GM18508 (cell line): ENCODE results near the gene KRT86.
"Not testable (repeated sequence)": the region's sequence is repeated elsewhere in the genome, so short reads cannot be mapped to it uniquely, and the experiment has no call there.

Source experiments
- ATAC-seq: cut with Tn5 transposase; IDR thresholded peaks from one replicate; pipeline ENCODE4 v1.9.1; 2021; ENCODE audit warnings: moderate number of reproducible peaks; ENCODE audit not compliant: insufficient read depth, unreplicated experiment

The KRT86 gene

DNA sequence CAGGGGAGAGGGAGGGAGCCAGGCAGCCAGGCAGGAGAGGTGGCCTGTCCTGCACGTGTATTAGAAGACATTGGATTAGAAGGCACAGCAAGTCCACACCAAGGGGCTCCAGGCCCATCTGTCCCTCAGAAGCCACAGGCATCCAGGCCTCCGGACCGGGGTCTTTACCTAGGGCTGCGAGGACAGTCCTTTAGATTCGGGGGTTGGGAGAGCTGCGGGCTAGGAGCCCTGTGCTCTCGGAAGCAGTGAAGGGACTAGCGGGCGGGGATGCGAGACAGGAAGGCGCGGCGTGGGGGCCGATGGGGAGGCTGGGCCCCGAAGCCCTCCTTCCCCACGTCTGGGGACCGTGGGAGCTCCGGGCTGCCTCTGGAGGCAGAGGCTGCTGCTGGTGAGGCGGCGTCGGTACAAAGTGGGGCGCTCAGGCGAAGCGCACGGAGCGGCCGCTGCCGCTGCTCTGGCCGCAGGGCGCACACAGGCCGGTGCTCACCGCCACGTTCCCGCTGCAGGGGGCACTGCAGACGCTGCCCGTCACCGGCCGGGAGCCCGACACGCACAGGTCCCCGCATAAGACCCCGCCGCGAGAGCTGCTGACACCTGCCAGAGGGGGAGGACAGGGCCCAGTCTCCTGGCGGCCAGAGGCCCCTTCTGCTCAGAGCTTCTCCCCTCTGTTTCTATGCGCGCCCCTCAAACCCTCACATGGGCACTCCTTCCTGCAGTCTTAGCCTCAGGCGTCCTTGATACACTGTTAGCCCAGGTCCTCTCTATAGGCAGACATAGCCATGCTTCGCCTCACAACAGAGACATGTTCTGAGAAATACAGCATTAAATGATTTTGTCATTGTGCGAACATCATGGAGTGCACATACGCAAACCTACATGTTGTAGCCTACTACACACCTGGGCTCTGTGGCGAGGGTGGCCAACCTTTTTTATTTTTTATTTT is 24.1 kb upstream of the KRT86 start:
- ATAC-seq: no peak

- ATAC-seq: no peak
These were observed 22.9 kb upstream of the KRT86 start for GRCh38 chr12:52251367-52252051.

GRCh38 chr12:52252175-52252615 is 22.2 kb upstream of the KRT86 start:
- ATAC-seq: not testable (repeated sequence)

GRCh38 chr12:52252728-52253343 is 21.6 kb upstream of the KRT86 start:
- no peak for ATAC-seq

- no peak for ATAC-seq
These were observed 20.9 kb upstream of the KRT86 start for GRCh38 chr12:52253391-52254179.

DNA sequence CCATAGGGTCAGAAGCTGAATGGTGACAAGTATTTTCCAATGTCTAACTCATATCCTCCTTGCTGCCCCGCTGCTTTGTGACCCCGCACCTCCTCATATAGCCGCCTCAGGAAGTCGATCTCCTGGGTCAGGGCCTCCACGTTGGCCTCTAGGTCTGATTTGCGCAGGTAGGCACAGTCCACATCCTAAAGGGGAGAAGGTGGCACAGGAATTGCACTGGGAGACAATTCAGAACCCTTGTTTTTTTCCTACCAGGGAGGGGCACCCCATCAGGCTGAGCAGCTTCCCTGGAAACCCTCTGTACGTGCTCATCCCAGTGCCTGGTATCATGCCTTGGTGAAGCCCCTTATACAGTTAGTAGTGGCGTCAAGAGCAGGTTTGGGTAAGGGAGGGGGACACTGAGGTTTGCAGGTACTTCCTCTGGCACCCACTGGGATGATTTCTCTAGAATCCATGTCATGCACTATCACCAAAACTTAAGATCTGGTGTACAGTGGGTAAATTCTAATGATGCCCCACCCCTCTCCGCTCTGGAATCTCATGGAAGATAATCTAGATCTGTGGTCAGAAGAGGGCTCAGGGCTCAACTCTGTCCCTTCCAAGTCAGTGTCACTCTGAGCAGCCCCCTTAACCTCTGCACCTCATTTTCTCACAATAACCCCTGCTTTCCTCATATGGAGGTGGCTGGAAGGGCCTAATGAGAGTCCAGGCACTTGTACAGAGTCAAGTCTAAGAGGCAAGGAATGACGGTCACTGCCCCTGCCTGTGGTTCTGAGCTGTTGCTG is 20.1 kb upstream of the KRT86 start:
- no peak for ATAC-seq

GRCh38 chr12:52254965-52255751 is 19.3 kb upstream of the KRT86 start:
- no peak for ATAC-seq

DNA sequence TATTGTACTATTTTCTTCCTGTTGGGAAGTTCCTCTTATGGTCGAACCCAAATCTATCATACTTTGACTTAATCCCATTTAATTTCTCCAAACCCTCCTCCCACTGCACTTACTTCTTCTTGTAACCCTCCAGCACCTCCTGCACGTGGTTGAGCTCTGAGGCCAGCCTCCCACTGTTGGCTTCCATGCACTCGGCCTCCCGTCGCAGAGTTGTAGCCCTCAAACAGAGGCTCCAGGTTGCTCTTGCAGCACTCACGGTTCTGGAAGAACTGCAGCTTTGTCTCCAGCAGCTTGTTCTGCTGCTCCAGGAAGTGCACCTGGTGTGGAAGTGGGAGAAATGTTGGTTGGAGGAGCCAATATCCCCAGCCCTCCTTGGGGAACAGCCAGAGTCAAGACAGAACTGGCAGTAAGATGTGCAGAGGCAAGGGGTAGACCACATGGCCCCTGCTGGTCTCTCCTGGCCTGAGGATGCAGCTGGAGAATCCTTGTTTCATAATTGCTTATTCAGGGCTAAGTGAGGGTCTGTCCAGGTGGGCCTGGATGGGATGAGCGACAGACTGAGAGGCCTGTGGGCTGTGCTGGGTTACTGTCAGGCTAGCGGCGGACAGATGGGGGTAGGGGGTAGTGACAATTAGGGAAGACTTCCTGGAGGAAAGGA is 18.4 kb upstream of the KRT86 start:
- ATAC-seq: no peak

DNA sequence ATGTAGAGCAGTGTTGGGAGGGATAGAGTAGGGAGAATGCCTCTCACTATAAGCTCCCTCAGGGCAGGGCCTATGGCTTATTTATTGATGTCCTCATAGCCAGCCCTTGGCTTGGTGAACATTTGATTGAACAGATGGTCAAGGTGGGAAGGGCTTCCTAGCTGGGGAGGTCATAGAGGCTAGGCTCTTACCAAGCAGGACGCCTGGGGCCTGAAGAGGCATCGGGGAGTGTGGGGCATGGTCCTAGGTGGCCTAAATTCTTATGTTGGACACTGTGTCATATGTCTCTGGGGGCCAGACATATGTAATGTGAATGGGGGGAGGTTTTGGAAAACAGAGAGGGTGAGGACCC is 17.9 kb upstream of the KRT86 start:
- ATAC-seq: no peak

DNA sequence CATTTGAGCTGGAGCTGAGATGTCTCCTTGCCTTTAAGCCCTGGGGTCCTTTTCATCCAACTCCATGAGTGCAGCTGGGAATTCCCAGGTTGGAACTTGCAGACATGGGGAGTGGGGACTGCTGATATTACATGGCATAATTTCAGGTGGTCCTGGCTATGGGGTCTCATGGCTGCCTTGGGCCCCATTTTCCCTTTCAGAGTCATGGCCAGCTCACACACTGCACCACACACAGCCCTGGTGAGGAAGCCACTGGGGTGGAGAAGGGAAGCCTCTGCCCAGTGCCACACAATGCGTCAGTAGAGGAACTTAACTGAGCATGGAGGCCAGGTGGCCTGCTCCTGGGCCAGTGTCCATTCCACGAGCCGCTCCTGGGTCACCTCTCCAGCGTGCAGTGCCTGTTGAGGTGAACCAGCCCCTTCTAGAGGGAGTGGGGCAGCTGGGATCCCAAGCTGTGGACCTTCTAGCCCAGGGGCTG is 17.3 kb upstream of the KRT86 start:
- ATAC-seq: no peak

DNA sequence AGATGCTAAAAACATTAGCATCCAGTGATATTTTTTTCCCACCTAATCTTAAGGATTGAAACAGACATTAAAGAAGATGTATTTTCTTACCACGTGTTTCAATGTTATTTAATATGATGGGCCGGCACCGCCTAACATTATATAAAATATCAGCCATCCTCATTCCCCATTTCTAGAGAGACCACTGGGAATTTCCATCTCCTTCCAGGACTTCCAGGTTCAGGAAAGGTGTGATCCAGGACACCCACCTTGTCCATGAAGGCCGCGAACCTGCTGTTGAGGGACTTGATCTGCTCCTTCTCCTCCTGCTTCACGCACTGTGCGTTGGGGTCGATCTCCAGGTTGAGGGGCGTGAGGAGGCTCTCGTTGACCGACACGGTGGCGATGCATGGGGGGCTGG is 16.5 kb upstream of the KRT86 start:
- not testable (repeated sequence) for ATAC-seq

GRCh38 chr12:52258335-52258901 is 16.0 kb upstream of the KRT86 start:
- no peak for ATAC-seq

GRCh38 chr12:52259657-52260243 is 14.7 kb upstream of the KRT86 start:
- no peak for ATAC-seq

DNA sequence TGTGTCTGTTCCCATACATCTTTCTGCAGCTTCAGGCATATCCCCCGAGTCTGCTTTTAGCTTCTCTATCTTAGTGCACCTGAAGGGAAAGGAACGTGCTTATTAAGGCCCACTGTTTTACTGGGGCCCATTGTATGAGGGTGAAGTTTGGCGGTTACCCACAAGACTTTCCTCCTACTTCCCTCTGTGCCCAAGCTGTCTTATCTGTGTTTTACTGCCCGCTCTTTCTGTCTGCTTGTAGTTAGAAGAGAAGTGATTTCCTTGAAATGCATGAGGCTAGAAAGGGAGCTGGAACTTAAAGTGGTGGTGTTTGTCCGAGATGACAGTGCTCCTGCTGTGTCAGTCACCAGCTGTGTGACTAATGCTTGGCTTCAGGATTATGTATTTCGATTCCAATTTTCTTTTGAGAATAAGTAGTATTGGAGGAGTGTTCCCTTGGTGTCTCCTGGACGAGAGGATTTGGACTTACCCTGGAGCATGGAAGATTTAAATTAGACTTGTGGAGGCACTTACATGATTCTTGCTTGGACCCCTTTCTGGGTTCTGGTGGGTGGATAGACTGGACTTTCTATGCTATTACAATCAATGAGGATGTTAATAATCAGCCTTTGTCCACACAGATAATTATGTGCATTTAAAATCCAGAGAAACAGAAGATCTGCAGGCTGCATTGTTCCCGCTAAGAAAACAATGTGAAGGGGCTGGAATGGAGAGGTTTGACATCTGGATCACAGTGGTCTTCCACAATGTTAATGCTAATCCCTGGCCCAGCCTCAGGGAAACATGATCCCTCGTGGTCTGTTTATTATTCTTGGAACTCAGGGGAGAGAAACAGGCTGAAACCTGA is 13.9 kb upstream of the KRT86 start:
- no peak for ATAC-seq

DNA sequence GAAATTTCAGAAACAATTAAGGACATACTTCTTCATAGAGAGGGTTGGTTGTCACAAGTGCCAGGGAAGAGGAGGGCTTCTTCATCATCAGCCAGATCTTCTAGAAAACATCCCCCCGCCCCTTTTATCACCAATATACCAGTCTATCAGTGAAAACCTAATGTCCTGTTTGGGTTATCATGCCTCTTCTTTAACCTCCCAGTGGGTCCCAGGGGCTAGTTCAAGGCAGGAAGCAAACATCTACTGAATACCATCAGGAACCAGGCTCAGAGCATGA is 13.3 kb upstream of the KRT86 start:
- ATAC-seq: no peak

- no peak for ATAC-seq
These were observed 12.2 kb upstream of the KRT86 start for GRCh38 chr12:52262286-52262685.
